ENCODE results near the gene ARHGAP42. TPM values are rescaled to one million over a fixed set of nuclear protein-coding genes. Genes with fewer than 3 reads are reported as not detected.

ARHGAP42 gene
- total and polyA plus RNA-seq, 10 of the 15 experiments (the other 5 are each of a cell fraction or from before 2014, with no cell fraction given): 1.8 to 6.3 (median 3.2) TPM

GRCh38 chr11:100923555-100923954 is 236.5 kb downstream of the ARHGAP42 start:
- intact Hi-C loops (cut with micrococcal nuclease; ENCODE audit: unreplicated experiment): no loop called here
- Histone ChIP-seq H2AFZ (ENCODE audit: control insufficient read depth, low read depth, low read length) (no peak overlapping the region), H3K4me3 (no peak overlapping the region), H3K36me3 (ENCODE audit: control insufficient read depth in 2 of 2, insufficient read depth in 2 of 2, low read length in 1 of 2) (no peaks in the 10 kb centered on the region), H4K20me1 (ENCODE audit: control insufficient read depth, insufficient read depth) (no peaks in the 10 kb centered on the region), H3K27ac (ENCODE audit: control insufficient read depth, insufficient read depth) (no peak overlapping the region), H3K79me2 (ENCODE audit: control insufficient read depth, insufficient read depth, low read length) (no peaks in the 10 kb centered on the region), H3K4me2 (ENCODE audit: control insufficient read depth, insufficient read depth) (no peak overlapping the region), H3K27me3 (replicated peaks in 1 of 2; ENCODE audit: control insufficient read depth in 2 of 2, insufficient read depth in 2 of 2, low read length in 1 of 2) (no peaks in the 10 kb centered on the region), H3K9me3 (replicated peaks; ENCODE audit: control insufficient read depth, insufficient read depth, low read length) (no peaks in the 10 kb centered on the region), H3K4me1 (ENCODE audit: control insufficient read depth, insufficient read depth, low read length) (peaks cover 6% of the 10 kb centered on the region), H3K9ac (ENCODE audit: control insufficient read depth, insufficient read depth, low read length) (no peak overlapping the region)
- in situ Hi-C loops (cut with MboI): loop anchor here (10.0 kb wide), 1 partner anchor 239 kb away; the partner anchor contains the start of gene ARHGAP42
- BruUV-seq (replicated peaks): no TSS peak
- ChIA-PET RAD21 (ENCODE audit: unreplicated experiment) (no interaction called here), SMC1A (ENCODE audit: uncharacterized antibody, unreplicated experiment) (interaction anchor here (0.6 to 1.5 kb wide), 2 partner anchors 259 to 1183 kb away, joined by 3 read pairs; no protein-coding TSS in a partner anchor), CTCF (interaction anchor here (1.1 to 6.7 kb wide), 3 partner anchors 7 to 346 kb away, joined by 3 to 30 read pairs (median 6); no protein-coding TSS in a partner anchor), POLR2A (no interaction called here)
- WGBS (ENCODE audit: insufficient coverage, insufficient replicate concordance, low lambda C conversion rate, missing lambda C conversion rate): 91% methylated on average over 2 of the region's 2 CpGs
- DNase-seq (ENCODE audit: low read depth, low spot score) (no peak), ATAC-seq (no peak), FAIRE-seq (no peak)
- no peak for TF ChIP-seq HDAC2 (IDR thresholded peaks at IDR 0.05)
- no peak for TF ChIP-seq HCFC1 (IDR thresholded peaks at IDR 0.05; ENCODE audit: low read length)
- TF ChIP-seq, protein P1, sequence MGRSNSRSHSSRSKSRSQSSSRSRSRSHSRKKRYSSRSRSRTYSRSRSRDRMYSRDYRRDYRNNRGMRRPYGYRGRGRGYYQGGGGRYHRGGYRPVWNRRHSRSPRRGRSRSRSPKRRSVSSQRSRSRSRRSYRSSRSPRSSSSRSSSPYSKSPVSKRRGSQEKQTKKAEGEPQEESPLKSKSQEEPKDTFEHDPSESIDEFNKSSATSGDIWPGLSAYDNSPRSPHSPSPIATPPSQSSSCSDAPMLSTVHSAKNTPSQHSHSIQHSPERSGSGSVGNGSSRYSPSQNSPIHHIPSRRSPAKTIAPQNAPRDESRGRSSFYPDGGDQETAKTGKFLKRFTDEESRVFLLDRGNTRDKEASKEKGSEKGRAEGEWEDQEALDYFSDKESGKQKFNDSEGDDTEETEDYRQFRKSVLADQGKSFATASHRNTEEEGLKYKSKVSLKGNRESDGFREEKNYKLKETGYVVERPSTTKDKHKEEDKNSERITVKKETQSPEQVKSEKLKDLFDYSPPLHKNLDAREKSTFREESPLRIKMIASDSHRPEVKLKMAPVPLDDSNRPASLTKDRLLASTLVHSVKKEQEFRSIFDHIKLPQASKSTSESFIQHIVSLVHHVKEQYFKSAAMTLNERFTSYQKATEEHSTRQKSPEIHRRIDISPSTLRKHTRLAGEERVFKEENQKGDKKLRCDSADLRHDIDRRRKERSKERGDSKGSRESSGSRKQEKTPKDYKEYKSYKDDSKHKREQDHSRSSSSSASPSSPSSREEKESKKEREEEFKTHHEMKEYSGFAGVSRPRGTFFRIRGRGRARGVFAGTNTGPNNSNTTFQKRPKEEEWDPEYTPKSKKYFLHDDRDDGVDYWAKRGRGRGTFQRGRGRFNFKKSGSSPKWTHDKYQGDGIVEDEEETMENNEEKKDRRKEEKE (IDR thresholded peaks at IDR 0.05): no peak
- no peak for TF ChIP-seq CHD4 (IDR thresholded peaks at IDR 0.05)
- no peak for TF ChIP-seq ZNF274 (IDR thresholded peaks at IDR 0.05; ENCODE audit: insufficient read depth, insufficient read length)
- no peak for TF ChIP-seq CREB1 (IDR thresholded peaks at IDR 0.05; ENCODE audit: low read depth)
- no peak for TF ChIP-seq NR2C2 (IDR thresholded peaks at IDR 0.05; ENCODE audit: borderline replicate concordance, control insufficient read depth, insufficient read length, low read depth)
- TF ChIP-seq RFX5 (IDR thresholded peaks at IDR 0.05; ENCODE audit: low read depth, low read length): no peak
- TF ChIP-seq, protein P2, sequence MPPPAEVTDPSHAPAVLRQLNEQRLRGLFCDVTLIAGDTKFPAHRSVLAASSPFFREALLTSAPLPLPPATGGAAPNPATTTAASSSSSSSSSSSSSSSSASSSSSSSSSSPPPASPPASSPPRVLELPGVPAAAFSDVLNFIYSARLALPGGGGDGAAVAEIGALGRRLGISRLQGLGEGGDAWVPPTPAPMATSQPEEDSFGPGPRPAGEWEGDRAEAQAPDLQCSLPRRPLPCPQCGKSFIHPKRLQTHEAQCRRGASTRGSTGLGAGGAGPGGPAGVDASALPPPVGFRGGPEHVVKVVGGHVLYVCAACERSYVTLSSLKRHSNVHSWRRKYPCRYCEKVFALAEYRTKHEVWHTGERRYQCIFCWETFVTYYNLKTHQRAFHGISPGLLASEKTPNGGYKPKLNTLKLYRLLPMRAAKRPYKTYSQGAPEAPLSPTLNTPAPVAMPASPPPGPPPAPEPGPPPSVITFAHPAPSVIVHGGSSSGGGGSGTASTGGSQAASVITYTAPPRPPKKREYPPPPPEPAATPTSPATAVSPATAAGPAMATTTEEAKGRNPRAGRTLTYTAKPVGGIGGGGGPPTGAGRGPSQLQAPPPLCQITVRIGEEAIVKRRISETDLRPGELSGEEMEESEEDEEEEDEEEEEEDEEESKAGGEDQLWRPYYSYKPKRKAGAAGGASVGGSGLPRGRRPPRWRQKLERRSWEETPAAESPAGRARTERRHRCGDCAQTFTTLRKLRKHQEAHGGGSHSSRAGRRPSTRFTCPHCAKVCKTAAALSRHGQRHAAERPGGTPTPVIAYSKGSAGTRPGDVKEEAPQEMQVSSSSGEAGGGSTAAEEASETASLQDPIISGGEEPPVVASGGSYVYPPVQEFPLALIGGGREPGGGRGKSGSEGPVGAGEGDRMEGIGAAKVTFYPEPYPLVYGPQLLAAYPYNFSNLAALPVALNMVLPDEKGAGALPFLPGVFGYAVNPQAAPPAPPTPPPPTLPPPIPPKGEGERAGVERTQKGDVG (CRISPR knock-in tag; IDR thresholded peaks at IDR 0.05): no peak
- no peak for TF ChIP-seq CBX5 (IDR thresholded peaks at IDR 0.05; ENCODE audit: low read depth)
- TF ChIP-seq, protein P3, sequence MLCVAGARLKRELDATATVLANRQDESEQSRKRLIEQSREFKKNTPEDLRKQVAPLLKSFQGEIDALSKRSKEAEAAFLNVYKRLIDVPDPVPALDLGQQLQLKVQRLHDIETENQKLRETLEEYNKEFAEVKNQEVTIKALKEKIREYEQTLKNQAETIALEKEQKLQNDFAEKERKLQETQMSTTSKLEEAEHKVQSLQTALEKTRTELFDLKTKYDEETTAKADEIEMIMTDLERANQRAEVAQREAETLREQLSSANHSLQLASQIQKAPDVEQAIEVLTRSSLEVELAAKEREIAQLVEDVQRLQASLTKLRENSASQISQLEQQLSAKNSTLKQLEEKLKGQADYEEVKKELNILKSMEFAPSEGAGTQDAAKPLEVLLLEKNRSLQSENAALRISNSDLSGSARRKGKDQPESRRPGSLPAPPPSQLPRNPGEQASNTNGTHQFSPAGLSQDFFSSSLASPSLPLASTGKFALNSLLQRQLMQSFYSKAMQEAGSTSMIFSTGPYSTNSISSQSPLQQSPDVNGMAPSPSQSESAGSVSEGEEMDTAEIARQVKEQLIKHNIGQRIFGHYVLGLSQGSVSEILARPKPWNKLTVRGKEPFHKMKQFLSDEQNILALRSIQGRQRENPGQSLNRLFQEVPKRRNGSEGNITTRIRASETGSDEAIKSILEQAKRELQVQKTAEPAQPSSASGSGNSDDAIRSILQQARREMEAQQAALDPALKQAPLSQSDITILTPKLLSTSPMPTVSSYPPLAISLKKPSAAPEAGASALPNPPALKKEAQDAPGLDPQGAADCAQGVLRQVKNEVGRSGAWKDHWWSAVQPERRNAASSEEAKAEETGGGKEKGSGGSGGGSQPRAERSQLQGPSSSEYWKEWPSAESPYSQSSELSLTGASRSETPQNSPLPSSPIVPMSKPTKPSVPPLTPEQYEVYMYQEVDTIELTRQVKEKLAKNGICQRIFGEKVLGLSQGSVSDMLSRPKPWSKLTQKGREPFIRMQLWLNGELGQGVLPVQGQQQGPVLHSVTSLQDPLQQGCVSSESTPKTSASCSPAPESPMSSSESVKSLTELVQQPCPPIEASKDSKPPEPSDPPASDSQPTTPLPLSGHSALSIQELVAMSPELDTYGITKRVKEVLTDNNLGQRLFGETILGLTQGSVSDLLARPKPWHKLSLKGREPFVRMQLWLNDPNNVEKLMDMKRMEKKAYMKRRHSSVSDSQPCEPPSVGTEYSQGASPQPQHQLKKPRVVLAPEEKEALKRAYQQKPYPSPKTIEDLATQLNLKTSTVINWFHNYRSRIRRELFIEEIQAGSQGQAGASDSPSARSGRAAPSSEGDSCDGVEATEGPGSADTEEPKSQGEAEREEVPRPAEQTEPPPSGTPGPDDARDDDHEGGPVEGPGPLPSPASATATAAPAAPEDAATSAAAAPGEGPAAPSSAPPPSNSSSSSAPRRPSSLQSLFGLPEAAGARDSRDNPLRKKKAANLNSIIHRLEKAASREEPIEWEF (IDR thresholded peaks at IDR 0.05; ENCODE audit: insufficient replicate concordance, low read depth, low read length): no peak
- TF ChIP-seq SUZ12 (IDR thresholded peaks at IDR 0.05; ENCODE audit: unreplicated experiment): no peak
- no peak for TF ChIP-seq FOXM1 (IDR thresholded peaks at IDR 0.05; ENCODE audit: low read depth, low read length)

Measured in GM12878 (cell line).